ENCODE measurements around the gene ALK.

- no peak for TF ChIP-seq EZH2 (IDR thresholded peaks at IDR 0.05; ENCODE audit: low read length, missing control alignments)
- TF ChIP-seq, protein P1, sequence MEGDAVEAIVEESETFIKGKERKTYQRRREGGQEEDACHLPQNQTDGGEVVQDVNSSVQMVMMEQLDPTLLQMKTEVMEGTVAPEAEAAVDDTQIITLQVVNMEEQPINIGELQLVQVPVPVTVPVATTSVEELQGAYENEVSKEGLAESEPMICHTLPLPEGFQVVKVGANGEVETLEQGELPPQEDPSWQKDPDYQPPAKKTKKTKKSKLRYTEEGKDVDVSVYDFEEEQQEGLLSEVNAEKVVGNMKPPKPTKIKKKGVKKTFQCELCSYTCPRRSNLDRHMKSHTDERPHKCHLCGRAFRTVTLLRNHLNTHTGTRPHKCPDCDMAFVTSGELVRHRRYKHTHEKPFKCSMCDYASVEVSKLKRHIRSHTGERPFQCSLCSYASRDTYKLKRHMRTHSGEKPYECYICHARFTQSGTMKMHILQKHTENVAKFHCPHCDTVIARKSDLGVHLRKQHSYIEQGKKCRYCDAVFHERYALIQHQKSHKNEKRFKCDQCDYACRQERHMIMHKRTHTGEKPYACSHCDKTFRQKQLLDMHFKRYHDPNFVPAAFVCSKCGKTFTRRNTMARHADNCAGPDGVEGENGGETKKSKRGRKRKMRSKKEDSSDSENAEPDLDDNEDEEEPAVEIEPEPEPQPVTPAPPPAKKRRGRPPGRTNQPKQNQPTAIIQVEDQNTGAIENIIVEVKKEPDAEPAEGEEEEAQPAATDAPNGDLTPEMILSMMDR (conservative IDR thresholded peaks at IDR 0.05 in 1 of 2, IDR thresholded peaks at IDR 0.05 in 1 of 2; ENCODE audit: low read depth in 1 of 2, low read length in 2 of 2) = no peak
These were observed 728.9 kb downstream of the ALK start for GRCh38 chr2:29192526-29192925.
